Thymus (tissue), 11 donors: Measurements from ENCODE around the gene IL11. TPM values are rescaled to one million over a fixed set of nuclear protein-coding genes. Genes with fewer than 3 reads are reported as not detected.

Source experiments
- DNase-seq, 9 donors: peaks; one replicate each; pipeline ENCODE4 v3.0.0-alpha.2; 2013; ENCODE audit warnings: low spot score in 9 of 9, low read depth in 6 of 9, missing footprints in 1 of 9
- H3K27ac ChIP-seq, 2 donors: one replicate each; pipeline ENCODE4 v1.5.1; 2013; ENCODE audit warnings: control low read depth in 1 of 2, low read depth in 1 of 2, low read length in 1 of 2, mild to moderate bottlenecking in 1 of 2, moderate library complexity in 1 of 2
- H3K27me3 ChIP-seq, 2 donors: one replicate each; pipeline ENCODE4 v1.5.1; 2013; ENCODE audit warnings: low read length in 1 of 2; ENCODE audit not compliant: control insufficient read depth in 2 of 2, insufficient read depth in 1 of 2
- H3K36me3 ChIP-seq, 2 donors: one replicate each; pipeline ENCODE4 v1.5.1; 2013; ENCODE audit warnings: low read length in 1 of 2, mild to moderate bottlenecking in 1 of 2, moderate library complexity in 1 of 2; ENCODE audit not compliant: control insufficient read depth in 2 of 2, insufficient read depth in 2 of 2
- H3K4me1 ChIP-seq, 2 donors: one replicate each; pipeline ENCODE4 v1.5.1; 2013; ENCODE audit warnings: low read length in 2 of 2; ENCODE audit not compliant: control insufficient read depth in 2 of 2, insufficient read depth in 2 of 2
- H3K4me3 ChIP-seq, 2 donors: one replicate each; pipeline ENCODE4 v1.5.1; 2013; ENCODE audit warnings: low read length in 2 of 2, control low read depth in 1 of 2, mild to moderate bottlenecking in 1 of 2
- H3K9me3 ChIP-seq, 2 donors: one replicate each; pipeline ENCODE4 v1.5.1; 2013; ENCODE audit warnings: low read length in 1 of 2, mild to moderate bottlenecking in 1 of 2; ENCODE audit not compliant: control insufficient read depth in 2 of 2, insufficient read depth in 1 of 2
- WGBS: extraction: QIAGEN DNeasy Blood & Tissue Kit; methylation state at CpG from one replicate; pipeline ENCODE4 v1.1.7; 2013; 5-methylcytosine and 5-hydroxymethylcytosine counted together
- polyA plus RNA-seq: library from polyadenylated mRNA; stranded (reverse); fragments of 200-250 nt; gene quantifications from one replicate; pipeline ENCODE4 v1.2.3, GENCODE V29; 2013
- total RNA-seq: library from RNA; stranded (reverse); fragments of 120-200 nt; gene quantifications from one replicate; pipeline ENCODE4 v1.2.4, GENCODE V29; 2013
- donor health status: healthy.

The IL11 gene
- total and polyA plus RNA-seq, 2 donors: 0.38 to 1.5 TPM

- 60% methylated on average over 43 of the region's 43 CpGs for WGBS
- Histone ChIP-seq H3K4me3 (no peak overlapping the region), H3K27ac (no peak overlapping the region), H3K27me3 (peaks cover 10 to 67% of the 10 kb centered on the region in 2 donors), H3K36me3 (no peaks in the 10 kb centered on the region), H3K9me3 (no peaks in the 10 kb centered on the region), H3K4me1 (peaks cover 0 to 5% of the 10 kb centered on the region in 2 donors)
- DNase-seq: no peak
These were observed 7.3 kb upstream of the IL11 start for GRCh38 chr19:55377356-55378131.

- WGBS: 61% methylated on average over 21 of the region's 21 CpGs
- peaks cover 16 to 79% of the 10 kb centered on the region in 2 donors for H3K27me3 ChIP-seq
These were observed 6.1 kb upstream of the IL11 start, which contains the start of gene TMEM190 for GRCh38 chr19:55376241-55376933. TSS of gene TMEM190 (plus strand) at chr19:55376826. CDS start at chr19:55376854, 28 bp downstream.

GRCh38 chr19:55373993-55374757 is 3.9 kb upstream of the IL11 start:
- H3K27me3 ChIP-seq: peaks cover 38 to 98% of the 10 kb centered on the region in 2 donors
- H3K4me1 ChIP-seq: peaks cover 2 to 13% of the 10 kb centered on the region in 2 donors
- no peak for DNase-seq
- no peaks in the 10 kb centered on the region for H3K9me3 ChIP-seq
- H3K36me3 ChIP-seq: no peaks in the 10 kb centered on the region
- no peak overlapping the region for H3K4me3 ChIP-seq
- no peak overlapping the region for H3K27ac ChIP-seq
- WGBS: 30% methylated on average over 31 of the region's 31 CpGs

More at GRCh38 chr19:55376241-55376933, 6.1 kb upstream of the IL11 start, which contains the start of gene TMEM190:
- Histone ChIP-seq H3K27ac (no peak within 1 kb of the TSS), H3K9me3 (no peaks in the 10 kb centered on the region), H3K36me3 (no peaks in the 10 kb centered on the region), H3K4me3 (no peak within 1 kb of the TSS), H3K4me1 (peaks cover 0 to 7% of the 10 kb centered on the region in 2 donors)
- DNase-seq: no peak

- WGBS: 62% methylated on average over 9 of the region's 9 CpGs
- peaks cover 45 to 98% of the 10 kb centered on the region in 2 donors for H3K27me3 ChIP-seq
- no peak overlapping the region for H3K27ac ChIP-seq
- peaks cover 3 to 15% of the 10 kb centered on the region in 2 donors for H3K4me1 ChIP-seq
- no peak overlapping the region for H3K4me3 ChIP-seq
- no peak for DNase-seq
- no peaks in the 10 kb centered on the region for H3K9me3 ChIP-seq
- H3K36me3 ChIP-seq: no peaks in the 10 kb centered on the region
These were observed 3.2 kb upstream of the IL11 start for GRCh38 chr19:55373306-55373992.

- WGBS: 39% methylated on average over 24 of the region's 24 CpGs
- H3K4me1 ChIP-seq: peaks cover 3 to 15% of the 10 kb centered on the region in 2 donors
- no peak overlapping the region for H3K4me3 ChIP-seq
- no peak for DNase-seq
- no peaks in the 10 kb centered on the region for H3K36me3 ChIP-seq
- H3K9me3 ChIP-seq: no peaks in the 10 kb centered on the region
- H3K27ac ChIP-seq: no peak overlapping the region
- peaks cover 51 to 98% of the 10 kb centered on the region in 2 donors for H3K27me3 ChIP-seq
These were observed 2.2 kb upstream of the IL11 start for GRCh38 chr19:55372316-55373081.

- H3K4me1 ChIP-seq: peaks cover 3 to 12% of the 10 kb centered on the region in 2 donors
- peak overlapping the region in 1 of 2 donors; percentile 34 for H3K4me3 ChIP-seq
- no peaks in the 10 kb centered on the region for H3K36me3 ChIP-seq
- no peak overlapping the region for H3K27ac ChIP-seq
- 3% methylated on average over 59 of the region's 59 CpGs for WGBS
- peaks cover 47 to 95% of the 10 kb centered on the region in 2 donors for H3K27me3 ChIP-seq
- DNase-seq: no peak
- no peaks in the 10 kb centered on the region for H3K9me3 ChIP-seq
These were observed 484 bp downstream of the IL11 start for GRCh38 chr19:55369653-55370304.

GRCh38 chr19:55368701-55369563 is 1.3 kb downstream of the IL11 start:
- peaks cover 42 to 92% of the 10 kb centered on the region in 2 donors for H3K27me3 ChIP-seq
- H3K27ac ChIP-seq: no peak overlapping the region
- no peaks in the 10 kb centered on the region for H3K36me3 ChIP-seq
- H3K4me1 ChIP-seq: peaks cover 3 to 12% of the 10 kb centered on the region in 2 donors
- H3K9me3 ChIP-seq: no peaks in the 10 kb centered on the region
- no peak for DNase-seq
- peak overlapping the region in 1 of 2 donors; percentile 34 for H3K4me3 ChIP-seq
- 16% methylated on average over 54 of the region's 54 CpGs for WGBS
